Breast epithelium (tissue), 3 donors: ENCODE results near the gene ADARB1.

Experiments used
- POLR2A ChIP-seq: fragments of 450-650 bp; IDR thresholded peaks from one replicate; pipeline ENCODE4 v1.6.1; 2016; ENCODE audit warnings: antibody characterized with exemption, mild to moderate bottlenecking, moderate library complexity
- TF ChIP-seq, protein P1 (sequence below), 3 donors: fragments of 450-650 bp; IDR thresholded peaks; one replicate each; pipeline ENCODE4 v1.5.1; 2016 to 2017; ENCODE audit warnings: antibody characterized with exemption in 3 of 3, mild to moderate bottlenecking in 3 of 3, moderate library complexity in 3 of 3

DNA sequence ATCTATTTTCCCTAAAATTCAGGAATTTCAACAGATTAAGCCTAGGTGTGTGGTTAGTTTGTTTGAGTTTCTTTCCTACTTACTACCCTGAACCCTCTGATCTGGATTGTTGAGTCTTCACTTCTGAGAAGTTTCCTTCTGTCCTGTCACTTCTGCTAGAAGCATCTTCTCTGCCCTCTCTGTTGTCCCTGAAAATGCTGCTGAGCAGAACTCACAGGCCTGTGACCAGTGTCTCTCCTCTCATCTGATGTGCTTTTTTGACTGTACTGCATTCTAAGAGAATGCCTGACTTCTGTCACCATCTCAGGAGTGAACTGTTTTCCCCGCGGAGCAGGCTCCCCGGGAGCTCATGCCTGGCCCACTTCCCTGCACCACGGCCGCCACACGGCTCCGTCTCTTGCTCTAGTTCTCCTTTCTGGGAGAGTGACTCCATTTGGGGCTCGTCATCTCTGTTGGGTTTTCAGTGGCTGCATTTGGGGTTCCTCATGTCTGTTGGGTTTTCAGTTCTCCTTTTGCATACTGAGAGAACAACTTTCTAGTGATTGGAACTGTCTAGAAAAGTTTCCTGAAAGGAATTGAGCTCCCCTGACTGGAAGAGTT is 135.4 kb downstream of the ADARB1 start:
- TF ChIP-seq, protein P1, sequence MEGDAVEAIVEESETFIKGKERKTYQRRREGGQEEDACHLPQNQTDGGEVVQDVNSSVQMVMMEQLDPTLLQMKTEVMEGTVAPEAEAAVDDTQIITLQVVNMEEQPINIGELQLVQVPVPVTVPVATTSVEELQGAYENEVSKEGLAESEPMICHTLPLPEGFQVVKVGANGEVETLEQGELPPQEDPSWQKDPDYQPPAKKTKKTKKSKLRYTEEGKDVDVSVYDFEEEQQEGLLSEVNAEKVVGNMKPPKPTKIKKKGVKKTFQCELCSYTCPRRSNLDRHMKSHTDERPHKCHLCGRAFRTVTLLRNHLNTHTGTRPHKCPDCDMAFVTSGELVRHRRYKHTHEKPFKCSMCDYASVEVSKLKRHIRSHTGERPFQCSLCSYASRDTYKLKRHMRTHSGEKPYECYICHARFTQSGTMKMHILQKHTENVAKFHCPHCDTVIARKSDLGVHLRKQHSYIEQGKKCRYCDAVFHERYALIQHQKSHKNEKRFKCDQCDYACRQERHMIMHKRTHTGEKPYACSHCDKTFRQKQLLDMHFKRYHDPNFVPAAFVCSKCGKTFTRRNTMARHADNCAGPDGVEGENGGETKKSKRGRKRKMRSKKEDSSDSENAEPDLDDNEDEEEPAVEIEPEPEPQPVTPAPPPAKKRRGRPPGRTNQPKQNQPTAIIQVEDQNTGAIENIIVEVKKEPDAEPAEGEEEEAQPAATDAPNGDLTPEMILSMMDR (IDR thresholded peaks at IDR 0.05): no peak
- TF ChIP-seq POLR2A: no peak
